ENCODE results near the gene CERS6.
A peak's percentile ranks its signal among the peaks of the same experiment; 100 is the strongest.

CERS6 gene

DNA sequence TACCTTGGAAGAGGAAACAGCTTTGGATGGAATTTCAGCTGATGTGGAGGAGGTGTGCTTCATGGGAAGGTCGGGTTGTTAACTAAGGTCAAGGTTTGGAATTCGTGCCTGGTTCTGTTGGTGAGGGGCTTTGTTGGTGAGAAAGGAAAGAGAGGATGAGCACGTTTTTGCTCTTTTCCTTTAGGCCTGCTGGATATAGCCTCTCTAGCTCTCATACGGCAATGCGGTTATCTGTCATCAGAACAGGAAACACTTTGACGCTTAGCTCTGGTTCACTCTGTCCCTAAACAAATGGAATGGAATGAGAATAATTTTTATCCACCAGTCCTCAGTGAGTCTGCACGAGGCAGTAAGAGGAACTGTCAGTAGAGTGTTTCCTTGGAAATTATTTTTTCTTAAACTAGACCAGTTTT is 176.6 kb downstream of the CERS6 start:
- DNase-seq (ENCODE audit: low spot score): no peak
- Histone ChIP-seq H3K14ac (ENCODE audit: low read length) (no peak overlapping the region), H2AFZ (ENCODE audit: low read length) (no peak overlapping the region), H3K27ac (replicated peaks; ENCODE audit: low read length) (no peak overlapping the region), H3K4me3 (ENCODE audit: low read length in 2 of 2) (no peak overlapping the region), H3K4me2 (ENCODE audit: insufficient read depth, low read length, poor library complexity, severe bottlenecking) (no peak overlapping the region), H3K23ac (ENCODE audit: low read depth, low read length, poor library complexity) (no peak overlapping the region), H2BK12ac (ENCODE audit: low read length) (no peak overlapping the region), H3K4me1 (ENCODE audit: control insufficient read depth in 2 of 2, insufficient read depth in 1 of 2, low read depth in 1 of 2, low read length in 2 of 2) (peaks cover 6 to 8% of the 10 kb centered on the region in 2 donors), H2BK15ac (ENCODE audit: low read length) (no peak overlapping the region), H3K27me3 (ENCODE audit: control insufficient read depth in 3 of 3, insufficient read depth in 3 of 3, low read depth in 1 of 3, low read length in 3 of 3) (no peaks in the 10 kb centered on the region), H3K9ac (ENCODE audit: low read depth, low read length, poor library complexity) (no peak overlapping the region), H2BK5ac (ENCODE audit: low read length) (no peak overlapping the region), H4K8ac (ENCODE audit: low read depth, low read length) (no peak overlapping the region), H2AK5ac (ENCODE audit: low read depth, low read length) (no peak overlapping the region), H4K91ac (ENCODE audit: low read depth, low read length, poor library complexity) (no peak overlapping the region), H3K4ac (ENCODE audit: low read length) (no peak overlapping the region), H3K18ac (ENCODE audit: low read length) (no peak overlapping the region), H3K79me1 (ENCODE audit: low read depth, low read length) (peaks cover 1% of the 10 kb centered on the region), H3K9me3 (replicated peaks in 1 of 2; ENCODE audit: control insufficient read depth in 2 of 2, insufficient read depth in 1 of 2, low read depth in 1 of 2, low read length in 2 of 2) (no peaks in the 10 kb centered on the region), H2BK120ac (ENCODE audit: low read depth, low read length) (no peak overlapping the region), H3K36me3 (replicated peaks in 1 of 2; ENCODE audit: control insufficient read depth in 2 of 2, insufficient read depth in 2 of 2, low read length in 2 of 2) (no peaks in the 10 kb centered on the region)
- no CpG with 5 or more reads among the region's 7 CpGs for WGBS, 2 donors (ENCODE audit: extremely low coverage in 2 of 2, insufficient read length in 2 of 2, insufficient replicate concordance in 1 of 2)

DNA sequence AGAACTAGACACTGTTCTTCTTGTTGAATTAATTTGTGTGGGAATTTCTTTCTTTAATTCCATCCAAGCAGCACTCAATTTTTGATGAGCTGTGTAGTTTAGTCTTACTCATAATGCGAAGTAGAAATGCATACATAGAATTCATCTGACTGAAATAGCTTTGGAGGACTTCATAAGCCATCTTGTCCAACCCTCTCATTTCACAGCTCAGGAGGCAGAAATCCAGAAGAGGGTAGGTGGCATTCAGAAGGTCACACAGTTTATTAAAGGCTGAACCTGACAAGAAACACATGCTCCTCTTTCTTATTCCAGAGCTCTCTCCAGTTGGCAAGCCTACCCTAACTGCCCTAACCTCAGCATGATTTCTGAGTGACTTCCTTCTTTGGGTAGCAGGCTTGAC is 177.1 kb downstream of the CERS6 start:
- Histone ChIP-seq H2AK5ac (ENCODE audit: low read depth, low read length) (no peak overlapping the region), H3K79me1 (ENCODE audit: low read depth, low read length) (peaks cover 1% of the 10 kb centered on the region), H3K27me3 (ENCODE audit: control insufficient read depth in 3 of 3, insufficient read depth in 3 of 3, low read depth in 1 of 3, low read length in 3 of 3) (no peaks in the 10 kb centered on the region), H3K4me1 (ENCODE audit: control insufficient read depth in 2 of 2, insufficient read depth in 1 of 2, low read depth in 1 of 2, low read length in 2 of 2) (peaks cover 6 to 8% of the 10 kb centered on the region in 2 donors), H3K14ac (ENCODE audit: low read length) (no peak overlapping the region), H3K9ac (ENCODE audit: low read depth, low read length, poor library complexity) (no peak overlapping the region), H4K8ac (ENCODE audit: low read depth, low read length) (no peak overlapping the region), H3K4ac (ENCODE audit: low read length) (no peak overlapping the region), H3K36me3 (replicated peaks in 1 of 2; ENCODE audit: control insufficient read depth in 2 of 2, insufficient read depth in 2 of 2, low read length in 2 of 2) (no peaks in the 10 kb centered on the region), H2BK5ac (ENCODE audit: low read length) (no peak overlapping the region), H3K4me2 (ENCODE audit: insufficient read depth, low read length, poor library complexity, severe bottlenecking) (no peak overlapping the region), H4K91ac (ENCODE audit: low read depth, low read length, poor library complexity) (no peak overlapping the region), H3K4me3 (ENCODE audit: low read length in 2 of 2) (no peak overlapping the region), H2BK120ac (ENCODE audit: low read depth, low read length) (no peak overlapping the region), H3K9me3 (replicated peaks in 1 of 2; ENCODE audit: control insufficient read depth in 2 of 2, insufficient read depth in 1 of 2, low read depth in 1 of 2, low read length in 2 of 2) (no peaks in the 10 kb centered on the region), H3K27ac (replicated peaks; ENCODE audit: low read length) (no peak overlapping the region), H3K18ac (ENCODE audit: low read length) (no peak overlapping the region), H2BK12ac (ENCODE audit: low read length) (no peak overlapping the region), H2AFZ (ENCODE audit: low read length) (no peak overlapping the region), H3K23ac (ENCODE audit: low read depth, low read length, poor library complexity) (no peak overlapping the region), H2BK15ac (ENCODE audit: low read length) (no peak overlapping the region)
- WGBS, 2 donors (ENCODE audit: extremely low coverage in 2 of 2, insufficient read length in 2 of 2, insufficient replicate concordance in 1 of 2): no CpG with 5 or more reads among the region's 1 CpG
- no peak for DNase-seq (ENCODE audit: low spot score)

DNA sequence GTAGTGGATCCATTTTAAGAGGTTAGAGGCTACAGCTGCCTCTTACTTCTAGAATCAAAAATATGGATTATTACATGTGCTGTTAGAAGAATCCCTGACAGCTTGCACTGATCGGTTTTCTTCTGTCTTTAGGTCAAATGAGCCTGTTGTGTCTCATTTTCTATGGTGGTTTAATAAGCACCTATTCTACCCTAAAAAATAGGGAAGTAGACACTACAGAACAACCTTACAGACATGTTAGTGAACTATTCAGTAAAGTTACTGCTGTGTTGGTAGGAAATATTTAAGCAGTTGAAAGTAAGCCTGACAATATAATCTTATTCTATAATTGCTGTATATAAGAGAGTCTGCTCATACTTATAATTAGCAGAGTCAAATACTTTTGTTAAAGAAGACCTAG is 177.8 kb downstream of the CERS6 start:
- DNase-seq (ENCODE audit: low spot score): no peak
- WGBS, 2 donors (ENCODE audit: extremely low coverage in 2 of 2, insufficient read length in 2 of 2, insufficient replicate concordance in 1 of 2): no CpG with 5 or more reads among the region's 1 CpG

DNA sequence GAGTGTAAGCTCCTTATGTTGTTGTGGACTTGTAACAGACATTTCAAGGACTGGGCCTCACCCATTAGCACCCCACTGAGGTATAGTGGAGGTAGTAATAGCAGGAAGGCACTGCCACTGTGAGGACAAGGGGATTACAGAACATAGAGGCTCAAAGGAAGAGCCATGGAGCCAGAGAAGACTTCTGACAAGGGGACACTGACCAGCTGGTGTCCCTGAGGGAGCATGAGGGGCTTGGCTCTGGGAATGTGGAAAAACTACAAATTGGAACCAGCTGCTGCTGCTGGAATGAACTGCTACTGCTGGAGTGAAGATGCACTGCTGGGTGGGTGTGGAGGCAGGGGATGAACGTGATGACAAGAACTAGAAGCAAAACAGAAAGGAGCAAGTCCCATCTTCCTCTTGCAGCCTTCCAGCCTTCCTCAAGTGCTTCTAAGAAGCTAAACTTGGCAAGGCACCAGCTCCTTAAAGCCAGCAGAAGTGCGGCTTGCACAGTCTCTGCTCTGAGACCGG is 179.0 kb downstream of the CERS6 start:
- Histone ChIP-seq H3K79me1 (ENCODE audit: low read depth, low read length) (no peaks in the 10 kb centered on the region), H2AK5ac (ENCODE audit: low read depth, low read length) (no peak overlapping the region), H3K27ac (replicated peaks; ENCODE audit: low read length) (peak overlapping the region; percentile 12), H3K14ac (ENCODE audit: low read length) (no peak overlapping the region), H3K4me3 (ENCODE audit: low read length in 2 of 2) (no peak overlapping the region), H3K27me3 (ENCODE audit: control insufficient read depth in 3 of 3, insufficient read depth in 3 of 3, low read depth in 1 of 3, low read length in 3 of 3) (no peaks in the 10 kb centered on the region), H3K4ac (ENCODE audit: low read length) (no peak overlapping the region), H3K4me2 (ENCODE audit: insufficient read depth, low read length, poor library complexity, severe bottlenecking) (no peak overlapping the region), H3K9me3 (replicated peaks in 1 of 2; ENCODE audit: control insufficient read depth in 2 of 2, insufficient read depth in 1 of 2, low read depth in 1 of 2, low read length in 2 of 2) (no peaks in the 10 kb centered on the region), H2BK120ac (ENCODE audit: low read depth, low read length) (no peak overlapping the region), H2BK5ac (ENCODE audit: low read length) (no peak overlapping the region), H2BK15ac (ENCODE audit: low read length) (no peak overlapping the region), H3K36me3 (replicated peaks in 1 of 2; ENCODE audit: control insufficient read depth in 2 of 2, insufficient read depth in 2 of 2, low read length in 2 of 2) (no peaks in the 10 kb centered on the region), H4K91ac (ENCODE audit: low read depth, low read length, poor library complexity) (no peak overlapping the region), H3K4me1 (ENCODE audit: control insufficient read depth in 2 of 2, insufficient read depth in 1 of 2, low read depth in 1 of 2, low read length in 2 of 2) (peaks cover 11 to 16% of the 10 kb centered on the region in 2 donors), H2AFZ (ENCODE audit: low read length) (no peak overlapping the region), H3K18ac (ENCODE audit: low read length) (peak overlapping the region; percentile 70), H3K9ac (ENCODE audit: low read depth, low read length, poor library complexity) (no peak overlapping the region), H2BK12ac (ENCODE audit: low read length) (no peak overlapping the region), H3K23ac (ENCODE audit: low read depth, low read length, poor library complexity) (no peak overlapping the region), H4K8ac (ENCODE audit: low read depth, low read length) (no peak overlapping the region)
- DNase-seq (ENCODE audit: low spot score): no peak
- WGBS, 2 donors (ENCODE audit: extremely low coverage in 2 of 2, insufficient read length in 2 of 2, insufficient replicate concordance in 1 of 2): no CpG with 5 or more reads among the region's 3 CpGs

More for the DNA sequence above, 177.8 kb downstream of the CERS6 start:
- Histone ChIP-seq H3K18ac (ENCODE audit: low read length) (no peak overlapping the region), H2BK5ac (ENCODE audit: low read length) (no peak overlapping the region), H2AFZ (ENCODE audit: low read length) (no peak overlapping the region), H3K14ac (ENCODE audit: low read length) (no peak overlapping the region), H3K36me3 (replicated peaks in 1 of 2; ENCODE audit: control insufficient read depth in 2 of 2, insufficient read depth in 2 of 2, low read length in 2 of 2) (no peaks in the 10 kb centered on the region), H3K27ac (replicated peaks; ENCODE audit: low read length) (no peak overlapping the region), H3K4ac (ENCODE audit: low read length) (no peak overlapping the region), H3K4me1 (ENCODE audit: control insufficient read depth in 2 of 2, insufficient read depth in 1 of 2, low read depth in 1 of 2, low read length in 2 of 2) (peaks cover 8 to 10% of the 10 kb centered on the region in 2 donors), H2BK120ac (ENCODE audit: low read depth, low read length) (no peak overlapping the region), H2BK12ac (ENCODE audit: low read length) (no peak overlapping the region), H3K4me3 (ENCODE audit: low read length in 2 of 2) (no peak overlapping the region), H3K27me3 (ENCODE audit: control insufficient read depth in 3 of 3, insufficient read depth in 3 of 3, low read depth in 1 of 3, low read length in 3 of 3) (no peaks in the 10 kb centered on the region), H2AK5ac (ENCODE audit: low read depth, low read length) (no peak overlapping the region), H3K4me2 (ENCODE audit: insufficient read depth, low read length, poor library complexity, severe bottlenecking) (no peak overlapping the region), H4K8ac (ENCODE audit: low read depth, low read length) (no peak overlapping the region), H4K91ac (ENCODE audit: low read depth, low read length, poor library complexity) (no peak overlapping the region), H3K23ac (ENCODE audit: low read depth, low read length, poor library complexity) (no peak overlapping the region), H2BK15ac (ENCODE audit: low read length) (no peak overlapping the region), H3K79me1 (ENCODE audit: low read depth, low read length) (no peaks in the 10 kb centered on the region), H3K9me3 (replicated peaks in 1 of 2; ENCODE audit: control insufficient read depth in 2 of 2, insufficient read depth in 1 of 2, low read depth in 1 of 2, low read length in 2 of 2) (no peaks in the 10 kb centered on the region), H3K9ac (ENCODE audit: low read depth, low read length, poor library complexity) (no peak overlapping the region)

All from neuronal stem cell (in vitro differentiated cells).